Stimulated activated CD4-positive, alpha-beta T cell treated with anti-CD3 and anti-CD28 coated beads, TNF-alpha, amount 100 ng/mL, for 4 hours (primary cell): Measurements from ENCODE around the gene HLA-F.

Experiments used
- DNase-seq, 3 experiments: peaks; one replicate each; pipeline ENCODE4 v3.0.0-alpha.2; 2020; ENCODE audit warnings: low read depth in 3 of 3

Gene HLA-F

DNA sequence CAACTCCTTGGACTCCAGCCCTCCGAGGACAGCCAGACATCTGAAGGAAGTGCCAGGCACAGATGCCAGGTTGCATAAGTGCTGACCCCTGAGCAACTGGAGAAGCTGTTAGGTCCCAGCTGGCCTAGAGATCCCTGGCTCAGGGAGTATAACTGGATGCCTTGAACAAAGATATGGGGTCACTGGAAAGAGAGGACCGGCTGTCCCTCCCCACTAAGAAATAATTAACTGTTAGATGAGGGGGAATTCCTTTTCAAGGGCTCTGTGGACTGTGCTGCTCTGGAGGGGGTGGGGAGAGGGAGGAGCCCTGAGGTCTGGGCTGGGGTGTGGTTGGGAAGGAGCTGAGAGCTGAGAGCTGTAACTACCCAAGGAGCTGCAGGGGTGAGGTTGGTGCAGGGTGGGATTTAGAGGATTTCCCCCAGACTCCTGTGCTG, 39.6 kb downstream of the HLA-F start:
- no peak for DNase-seq

- DNase-seq, result no peak
Observed at GRCh38 chr6:29763491-29764289, 40.5 kb downstream of the HLA-F start.

GRCh38 chr6:29764422-29765196, 41.4 kb downstream of the HLA-F start:
- DNase-seq, result no peak

DNA sequence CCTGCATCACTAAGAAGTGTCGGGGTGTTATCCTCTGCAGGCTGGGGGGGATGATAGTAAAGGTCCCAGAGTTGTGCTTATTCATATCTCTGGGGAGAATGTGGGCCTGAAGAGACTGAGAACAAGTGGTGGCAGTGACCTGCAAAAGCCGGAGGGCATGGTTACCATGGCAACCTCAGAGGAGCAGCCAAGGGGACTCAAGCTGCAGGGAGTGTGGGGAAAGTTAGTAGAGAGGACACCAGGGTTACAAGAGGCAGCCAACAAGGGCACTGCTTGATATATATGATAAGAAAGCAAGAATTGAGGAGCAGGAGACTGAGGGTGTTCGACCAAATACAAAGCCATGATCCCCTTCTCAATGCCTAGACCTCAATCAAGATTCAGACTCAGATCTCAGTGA, 46.1 kb downstream of the HLA-F start:
- DNase-seq, result no peak

DNA sequence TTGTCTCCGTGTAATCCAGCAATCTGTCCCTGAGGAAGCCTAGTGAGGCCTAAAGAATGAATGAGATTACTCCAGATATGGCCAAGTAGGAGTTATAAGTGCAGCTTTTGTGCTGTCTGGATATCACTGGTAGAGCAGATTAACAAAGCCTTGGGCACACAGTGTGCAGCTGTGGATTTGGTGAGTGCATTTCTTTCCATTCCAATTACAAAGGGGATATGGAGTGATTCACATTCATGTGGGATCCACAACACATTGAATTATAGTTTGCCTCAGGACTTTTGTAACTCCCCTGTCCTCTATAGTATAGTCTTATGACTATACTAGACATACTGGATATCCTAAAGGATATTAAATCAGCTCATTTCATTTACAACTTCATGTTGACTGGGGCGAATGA, 47.1 kb downstream of the HLA-F start:
- DNase-seq, result no peak

- DNase-seq, result no peak
Observed at GRCh38 chr6:29776684-29777083, 53.5 kb downstream of the HLA-F start.
